ENCODE data around the gene PTPRS. TPM values are rescaled to one million over a fixed set of nuclear protein-coding genes. Genes with fewer than 3 reads are reported as not detected.
"Not testable (repeated sequence)": the region's sequence is repeated elsewhere in the genome, so short reads cannot be mapped to it uniquely, and the experiment has no call there.

PTPRS gene
- total RNA-seq (10 to 100 TPM; 33.4 to 77.9 (median 47.1) TPM), polyA plus RNA-seq (1 to 10 TPM; 1.2 to 4.8 (median 1.9) TPM)
- long read RNA-seq, donor 1, partial matches to known transcripts: 0 of 1 reads
- long read RNA-seq, donor 1, other reads (novel, unspliced or antisense): 0 of 1 reads
- long read RNA-seq, donor 2: 0 reads

- TF ChIP-seq POLR2A (IDR thresholded peaks at IDR 0.05) (no peak), POLR2AphosphoS5 (IDR thresholded peaks at IDR 0.05) (peak in 1 of 3 donors; percentile 13)
- H3K4me3 ChIP-seq: peak within 1 kb of the TSS; percentile 34 to 72 (median 46)
- H3K27ac ChIP-seq: no peak within 1 kb of the TSS
- peak; percentile 82 for DNase-seq
- intact Hi-C loops (cut with DNase I; ENCODE audit: low total_unique reads): no loop called here
- H3K4me1 ChIP-seq: peaks cover 8 to 34% (median 21%) of the 10 kb centered on the region in 6 donors
- no peaks in the 10 kb centered on the region for H3K9me3 ChIP-seq
- H3K36me3 ChIP-seq: no peaks in the 10 kb centered on the region
- H3K27me3 ChIP-seq (replicated peaks in 1 of 7): peaks cover 5 to 97% (median 56%) of the 10 kb centered on the region in 7 donors
- WGBS, 5 donors: 7 to 15% (median 7%) methylated on average over 39 to 81 of the region's 81 CpGs
Observed at GRCh38 chr19:5340637-5341447, at the start of gene PTPRS. PTPRS (minus strand) TSS chr19:5340812; CDS start chr19:5286140, 54,672 bp downstream.

- Histone ChIP-seq H3K4me3 (no peak overlapping the region), H3K36me3 (no peaks in the 10 kb centered on the region), H3K9me3 (peaks cover 0 to 21% (median 9%) of the 10 kb centered on the region in 8 donors), H3K27ac (no peak overlapping the region), H3K27me3 (replicated peaks in 1 of 7) (peaks cover 0 to 77% (median 22%) of the 10 kb centered on the region in 7 donors), H3K4me1 (no peaks in the 10 kb centered on the region)
- 79 to 89% (median 83%) methylated on average over 6 of the region's 6 CpGs for WGBS, 5 donors
- DNase-seq: no peak
- intact Hi-C loops (cut with DNase I; ENCODE audit: low total_unique reads): no loop called here
- TF ChIP-seq, protein P1, sequence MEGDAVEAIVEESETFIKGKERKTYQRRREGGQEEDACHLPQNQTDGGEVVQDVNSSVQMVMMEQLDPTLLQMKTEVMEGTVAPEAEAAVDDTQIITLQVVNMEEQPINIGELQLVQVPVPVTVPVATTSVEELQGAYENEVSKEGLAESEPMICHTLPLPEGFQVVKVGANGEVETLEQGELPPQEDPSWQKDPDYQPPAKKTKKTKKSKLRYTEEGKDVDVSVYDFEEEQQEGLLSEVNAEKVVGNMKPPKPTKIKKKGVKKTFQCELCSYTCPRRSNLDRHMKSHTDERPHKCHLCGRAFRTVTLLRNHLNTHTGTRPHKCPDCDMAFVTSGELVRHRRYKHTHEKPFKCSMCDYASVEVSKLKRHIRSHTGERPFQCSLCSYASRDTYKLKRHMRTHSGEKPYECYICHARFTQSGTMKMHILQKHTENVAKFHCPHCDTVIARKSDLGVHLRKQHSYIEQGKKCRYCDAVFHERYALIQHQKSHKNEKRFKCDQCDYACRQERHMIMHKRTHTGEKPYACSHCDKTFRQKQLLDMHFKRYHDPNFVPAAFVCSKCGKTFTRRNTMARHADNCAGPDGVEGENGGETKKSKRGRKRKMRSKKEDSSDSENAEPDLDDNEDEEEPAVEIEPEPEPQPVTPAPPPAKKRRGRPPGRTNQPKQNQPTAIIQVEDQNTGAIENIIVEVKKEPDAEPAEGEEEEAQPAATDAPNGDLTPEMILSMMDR (IDR thresholded peaks at IDR 0.05 in 8 of 11, conservative IDR thresholded peaks at IDR 0.05 in 3 of 11): no peak
- TF ChIP-seq POLR2AphosphoS5 (IDR thresholded peaks at IDR 0.05) (no peak), POLR2A (IDR thresholded peaks at IDR 0.05) (no peak)
Observed at GRCh38 chr19:5389353-5389752, 48.7 kb upstream of the PTPRS start.

DNA sequence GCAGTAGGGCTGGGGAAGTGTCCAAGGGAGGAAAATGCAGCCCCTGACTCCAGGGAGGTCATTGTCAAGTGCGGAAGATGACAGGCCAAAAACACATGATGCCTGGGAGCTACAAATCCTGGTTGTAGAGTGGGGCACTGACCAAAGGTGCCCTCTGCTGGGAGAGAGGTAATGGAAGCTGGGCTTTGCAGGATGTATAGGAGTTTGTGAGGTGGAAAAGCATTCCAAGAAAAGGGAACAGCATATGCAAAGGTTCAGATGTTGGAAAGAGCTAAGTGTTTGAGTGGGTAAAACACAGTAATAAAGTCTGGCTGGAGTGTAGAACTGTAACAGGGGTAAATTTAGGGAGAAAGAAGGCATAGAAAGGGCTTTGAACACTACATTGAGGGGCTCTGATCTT lies 46.9 kb upstream of the PTPRS start:
- Histone ChIP-seq H3K4me1 (no peaks in the 10 kb centered on the region), H3K27me3 (replicated peaks in 1 of 7) (peaks cover 0 to 68% (median 4%) of the 10 kb centered on the region in 7 donors), H3K9me3 (peaks cover 0 to 40% (median 26%) of the 10 kb centered on the region in 8 donors), H3K36me3 (no peaks in the 10 kb centered on the region), H3K4me3 (no peak overlapping the region), H3K27ac (no peak overlapping the region)
- 90 to 100% (median 98%) methylated on average over 1 of the region's 1 CpG for WGBS, 5 donors
- DNase-seq: no peak
- TF ChIP-seq POLR2A (IDR thresholded peaks at IDR 0.05): no peak
- no peak for TF ChIP-seq POLR2AphosphoS5 (IDR thresholded peaks at IDR 0.05)
- TF ChIP-seq, protein P1 (IDR thresholded peaks at IDR 0.05 in 8 of 11, conservative IDR thresholded peaks at IDR 0.05 in 3 of 11): no peak
- intact Hi-C loops (cut with DNase I; ENCODE audit: low total_unique reads): no loop called here

- Histone ChIP-seq H3K9me3 (peaks cover 0 to 46% (median 33%) of the 10 kb centered on the region in 8 donors), H3K4me1 (no peaks in the 10 kb centered on the region), H3K27me3 (replicated peaks in 1 of 7) (peaks cover 0 to 62% (median 0%) of the 10 kb centered on the region in 7 donors), H3K36me3 (no peaks in the 10 kb centered on the region), H3K27ac (no peak overlapping the region), H3K4me3 (no peak overlapping the region)
- no peak for DNase-seq
- 76 to 90% (median 84%) methylated on average over 16 of the region's 16 CpGs for WGBS, 5 donors
- intact Hi-C loops (cut with DNase I; ENCODE audit: low total_unique reads): no loop called here
- TF ChIP-seq, protein P1 (IDR thresholded peaks at IDR 0.05 in 8 of 11, conservative IDR thresholded peaks at IDR 0.05 in 3 of 11): no peak
- TF ChIP-seq POLR2AphosphoS5 (IDR thresholded peaks at IDR 0.05) (no peak), POLR2A (IDR thresholded peaks at IDR 0.05) (no peak)
Observed at GRCh38 chr19:5386841-5387240, 46.2 kb upstream of the PTPRS start.

DNA sequence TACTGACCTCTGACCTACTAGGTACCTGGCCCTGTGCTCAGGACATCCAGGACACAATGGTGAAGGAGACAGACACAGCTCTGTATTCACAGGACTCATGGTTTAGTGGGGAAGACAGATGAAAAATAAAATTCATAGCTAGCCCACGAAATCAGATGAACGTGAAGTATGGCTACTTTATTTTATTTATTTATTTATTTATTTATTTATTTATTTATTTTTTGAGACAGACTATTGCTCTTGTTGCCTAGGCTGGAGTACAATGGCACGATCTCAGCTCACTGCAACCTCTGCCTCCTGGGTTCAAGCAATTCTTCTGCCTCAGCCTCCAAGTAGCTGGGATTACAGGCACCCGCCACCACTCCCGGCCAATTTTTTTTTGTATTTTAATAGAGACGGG lies 40.6 kb upstream of the PTPRS start:
- H3K4me1 ChIP-seq; H3K27ac ChIP-seq; intact Hi-C loops (cut with DNase I; ENCODE audit: low total_unique reads); H3K4me3 ChIP-seq; H3K36me3 ChIP-seq; DNase-seq: not testable (repeated sequence)
- WGBS, 5 donors: 92 to 98% (median 95%) methylated on average over 6 of the region's 6 CpGs
- peaks cover 4 to 48% (median 45%) of the 10 kb centered on the region in 8 donors for H3K9me3 ChIP-seq
- peaks cover 0 to 26% (median 0%) of the 10 kb centered on the region in 7 donors for H3K27me3 ChIP-seq (replicated peaks in 1 of 7)
